SH-SY5Y (cell line): ENCODE data around the gene SLC13A2.

Experiments
- GATA2 ChIP-seq: IDR thresholded peaks from 2 replicates; pipeline ENCODE4 v1.6.1; 2011; ENCODE audit warnings: mild to moderate bottlenecking, low read depth, low read length
- GATA3 ChIP-seq: IDR thresholded peaks from 2 replicates; pipeline ENCODE4 v1.6.1; 2011; ENCODE audit warnings: low read depth, mild to moderate bottlenecking, low read length, moderate library complexity

Gene SLC13A2

DNA sequence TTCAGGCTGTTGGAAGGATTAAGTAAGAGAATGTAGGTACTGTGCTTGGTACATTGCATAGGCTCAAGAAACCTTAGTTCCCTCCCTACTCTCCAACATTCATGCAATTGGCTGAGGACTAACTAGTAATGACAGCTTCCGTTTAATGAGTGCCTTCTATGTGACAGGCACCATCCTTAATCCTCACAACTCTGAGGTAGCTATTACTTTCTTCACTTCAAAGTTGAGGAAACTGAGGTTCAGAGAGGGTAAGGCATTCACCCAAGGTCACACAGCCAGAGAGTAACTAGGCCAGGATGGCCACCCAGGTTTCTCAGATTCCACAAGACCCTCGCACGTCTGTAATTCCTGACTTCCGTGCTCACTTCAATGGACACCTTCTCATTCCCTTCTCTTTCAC lies 56.8 kb downstream of the SLC13A2 start:
- no peak for TF ChIP-seq GATA2
- TF ChIP-seq GATA3: no peak

GRCh38 chr17:28530926-28531325 lies 57.5 kb downstream of the SLC13A2 start:
- TF ChIP-seq GATA3: no peak

DNA sequence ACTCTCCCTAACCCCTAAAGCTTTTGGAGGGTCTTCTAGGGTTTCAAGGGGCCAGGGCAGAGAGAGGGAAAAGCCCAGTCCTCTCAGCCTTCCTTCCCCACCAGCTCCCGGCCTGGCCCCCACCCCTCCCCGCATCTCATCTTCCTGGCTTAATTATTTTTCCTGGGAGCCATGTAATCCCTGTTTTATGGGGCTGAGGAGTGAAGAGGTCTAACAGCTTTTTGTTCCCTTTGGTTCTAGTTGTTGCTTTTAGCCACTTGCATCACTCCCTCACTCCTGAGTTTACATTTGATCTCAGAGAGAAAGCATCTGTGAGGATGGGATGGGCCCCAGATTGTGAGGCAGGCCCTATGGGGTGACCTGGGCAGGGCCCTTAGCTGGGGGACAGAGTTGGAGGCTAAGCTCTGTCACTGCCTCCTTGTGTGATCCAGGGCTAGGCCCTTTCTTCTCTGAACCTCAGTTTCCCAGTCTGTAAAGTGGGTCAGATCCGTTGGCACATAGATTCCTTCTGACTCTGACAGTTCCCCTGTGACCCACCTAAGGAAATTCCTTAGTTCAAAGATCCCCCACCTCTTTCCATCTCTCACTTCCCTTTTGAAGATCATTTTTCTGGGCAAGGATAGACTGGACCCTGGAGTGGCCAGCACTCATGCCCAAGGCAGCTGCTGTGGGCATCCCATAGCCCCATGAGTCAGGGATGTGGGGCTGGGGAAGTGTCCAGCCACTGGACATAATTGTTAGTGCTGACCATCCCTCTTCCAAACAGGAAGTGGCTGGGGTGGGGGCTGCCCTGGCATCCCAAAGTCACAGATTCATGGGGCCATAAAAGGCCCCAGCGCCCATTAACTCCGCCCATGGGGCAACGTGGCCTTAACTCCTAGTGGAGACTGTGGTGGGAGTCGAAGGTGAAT lies 58.9 kb downstream of the SLC13A2 start:
- no peak for TF ChIP-seq GATA2
- TF ChIP-seq GATA3: no peak

DNA sequence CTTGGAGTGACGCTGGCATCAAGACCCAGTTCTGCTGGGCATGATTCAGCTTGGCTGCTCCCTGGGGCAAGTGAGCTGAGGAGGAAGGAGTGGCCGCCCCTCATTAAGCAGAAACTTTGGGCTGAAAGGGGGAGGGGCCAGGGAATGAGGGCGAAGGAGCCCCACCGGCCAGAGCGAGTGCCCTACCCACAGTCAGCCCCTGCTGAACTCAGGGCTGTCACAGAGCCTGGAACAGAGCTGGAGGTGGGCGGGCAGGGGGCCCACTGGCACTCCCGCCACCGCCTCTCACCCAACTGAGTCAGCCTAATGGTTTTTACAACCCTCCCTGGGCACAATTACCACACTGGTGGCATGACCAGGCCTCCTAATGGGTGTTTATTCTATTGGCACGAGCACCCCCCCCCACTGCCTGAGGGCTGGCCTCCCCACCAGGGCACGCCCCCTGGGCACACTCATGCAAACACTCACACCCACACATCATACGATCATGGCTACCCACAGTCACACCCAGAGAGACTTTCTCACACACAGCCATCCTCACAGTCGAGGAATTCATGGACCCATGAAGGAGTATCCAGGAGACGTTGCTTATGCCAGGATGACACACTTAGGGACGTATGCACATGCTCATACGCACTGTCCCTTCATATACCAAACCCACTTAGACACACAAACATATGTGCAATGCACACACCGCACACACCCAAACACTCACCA lies 59.8 kb downstream of the SLC13A2 start:
- no peak for TF ChIP-seq GATA3
- TF ChIP-seq GATA2: no peak

DNA sequence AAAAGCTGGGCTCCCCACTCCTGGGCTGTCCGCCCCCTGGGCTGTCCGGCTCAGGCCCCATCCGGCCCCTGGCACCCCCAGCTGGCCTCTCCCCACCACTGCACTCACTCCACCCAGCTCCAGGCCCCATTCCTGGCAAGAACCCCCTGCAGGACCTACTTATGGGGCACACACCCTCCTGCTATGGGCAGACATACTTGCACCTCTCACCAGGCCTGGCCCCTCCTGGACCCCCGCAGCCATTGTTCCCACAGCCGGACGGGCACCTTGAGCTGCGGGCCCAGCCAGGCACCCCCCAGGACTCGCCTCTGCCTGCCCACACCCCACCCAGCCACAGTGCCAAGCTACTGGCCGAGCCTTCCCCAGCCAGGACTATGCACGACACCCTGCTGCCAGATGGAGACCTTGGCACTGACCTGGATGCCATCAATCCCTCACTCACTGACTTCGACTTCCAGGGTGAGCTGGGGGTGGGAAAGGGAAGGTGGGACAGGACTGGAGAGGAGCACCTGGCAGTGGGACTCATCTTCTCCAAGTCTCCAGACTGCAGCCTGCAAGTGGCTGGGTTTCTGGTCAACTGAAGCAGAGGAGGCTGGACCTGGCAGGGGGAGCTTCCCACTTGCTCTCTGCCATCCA lies 61.4 kb downstream of the SLC13A2 start:
- TF ChIP-seq GATA3 (no peak), GATA2 (no peak)

- TF ChIP-seq GATA3 (no peak), GATA2 (no peak)
These were observed 63.2 kb downstream of the SLC13A2 start for GRCh38 chr17:28536532-28537218.

DNA sequence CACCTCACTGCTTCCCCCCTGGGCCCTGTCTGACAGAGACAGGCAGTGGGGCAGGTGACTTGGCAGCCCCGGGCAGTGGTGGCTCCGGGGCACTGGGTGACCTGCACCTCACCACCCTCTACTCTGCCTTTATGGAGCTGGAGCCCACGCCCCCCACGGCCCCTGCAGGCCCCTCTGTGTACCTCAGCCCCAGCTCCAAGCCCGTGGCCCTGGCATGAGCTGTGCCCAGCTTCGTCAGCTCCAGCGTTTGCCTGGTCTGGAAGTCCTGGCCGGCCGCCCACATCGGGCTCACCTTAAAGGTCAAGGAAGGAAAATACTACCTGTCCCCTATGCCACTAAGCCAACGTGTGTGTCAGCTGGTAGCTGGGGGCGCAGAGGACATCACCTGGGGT lies 63.8 kb downstream of the SLC13A2 start:
- no peak for TF ChIP-seq GATA2
- no peak for TF ChIP-seq GATA3

- no peak for TF ChIP-seq GATA2
- TF ChIP-seq GATA3: no peak
These were observed 65.0 kb downstream of the SLC13A2 start for GRCh38 chr17:28538296-28538895.

GRCh38 chr17:28540231-28540630 lies 66.8 kb downstream of the SLC13A2 start:
- no peak for TF ChIP-seq GATA3
- TF ChIP-seq GATA2: no peak

GRCh38 chr17:28541439-28541838 lies 68.0 kb downstream of the SLC13A2 start:
- TF ChIP-seq GATA3 (no peak), GATA2 (no peak)

DNA sequence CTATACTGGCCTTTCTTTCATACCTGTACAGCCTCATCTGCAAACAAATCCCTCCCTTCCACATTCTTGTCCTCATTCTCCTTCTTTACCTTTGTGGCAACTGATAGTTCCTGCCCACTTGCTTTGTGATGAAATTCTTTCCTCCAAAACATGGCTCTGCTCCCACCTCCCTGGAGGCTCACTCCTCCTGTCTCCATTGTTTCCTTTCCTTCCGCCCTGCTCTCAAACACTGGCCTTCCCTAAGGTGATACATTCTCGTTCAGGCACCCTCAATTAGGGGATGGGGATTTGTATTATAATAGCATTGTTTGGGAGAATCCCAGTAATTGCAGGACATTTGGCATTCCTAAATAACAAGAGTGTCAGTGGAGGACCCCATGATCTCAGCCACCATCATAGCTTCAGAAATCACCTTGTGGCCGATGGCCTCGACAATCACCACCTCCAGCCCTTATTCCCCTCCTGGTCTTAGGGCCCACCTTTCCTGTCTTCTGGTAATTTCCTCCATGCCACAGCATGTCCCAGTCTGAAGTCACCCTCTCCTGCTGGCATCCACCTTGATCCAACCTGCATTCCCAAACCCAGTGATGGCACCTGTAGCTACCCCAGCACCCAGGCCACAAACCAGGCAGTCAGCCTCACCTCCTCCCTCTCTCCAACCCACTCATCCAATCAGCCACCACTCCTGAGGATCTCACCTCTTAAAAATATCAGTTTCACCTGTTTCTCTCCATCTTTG lies 71.1 kb downstream of the SLC13A2 start:
- TF ChIP-seq GATA2 (no peak), GATA3 (no peak)

DNA sequence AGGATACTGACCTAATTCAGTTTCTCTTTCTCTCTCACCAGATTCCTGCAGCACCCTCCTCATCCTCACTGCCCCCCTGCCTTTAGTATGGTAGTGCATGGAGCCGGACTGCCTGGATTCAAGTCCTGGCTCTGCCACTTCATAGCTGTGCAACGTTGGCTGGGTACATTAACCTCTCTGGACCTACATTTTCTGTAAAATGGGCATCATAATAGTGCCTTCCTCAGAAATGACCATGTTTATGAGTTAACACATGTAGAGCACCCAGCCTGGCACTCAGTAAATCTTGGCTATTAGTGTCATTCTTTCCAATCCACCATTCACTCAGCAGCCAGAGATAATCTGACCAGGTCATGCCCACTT lies 71.7 kb downstream of the SLC13A2 start:
- TF ChIP-seq GATA3 (no peak), GATA2 (no peak)

- no peak for TF ChIP-seq GATA3
- TF ChIP-seq GATA2: no peak
These were observed 72.5 kb downstream of the SLC13A2 start for GRCh38 chr17:28545787-28546415.
